Dedifferentiated amniotic fluid mesenchymal stem cell (primary cell): ENCODE measurements around the gene TRIM43B.
A peak's percentile ranks its signal among the peaks of the same experiment; 100 is the strongest.
"Not testable (repeated sequence)": the region's sequence is repeated elsewhere in the genome, so short reads cannot be mapped to it uniquely, and the experiment has no call there.

Source experiments
- DNase-seq: peaks from one replicate; pipeline ENCODE4 v3.0.0-alpha.2; 2016; ENCODE audit errors: extremely low spot score

TRIM43B gene

GRCh38 chr2:95484654-95485053 lies at the start of gene TRIM43B:
TSS of gene TRIM43B (minus strand) at chr2:95484754. CDS start at chr2:95482714, 2,040 bp downstream.
- not testable (repeated sequence) for DNase-seq

- no peak for DNase-seq
Measured at GRCh38 chr2:95531254-95531771, 46.8 kb upstream of the TRIM43B start.

GRCh38 chr2:95530734-95531133 lies 46.2 kb upstream of the TRIM43B start:
- DNase-seq, result no peak

GRCh38 chr2:95526360-95527341 lies 42.1 kb upstream of the TRIM43B start:
- peak; percentile 63 for DNase-seq

- DNase-seq, result no peak
Measured at GRCh38 chr2:95525294-95526035, 40.9 kb upstream of the TRIM43B start.

- DNase-seq, result no peak
Measured at GRCh38 chr2:95524195-95524594, 39.6 kb upstream of the TRIM43B start.

GRCh38 chr2:95514718-95515117 lies 30.2 kb upstream of the TRIM43B start:
- no peak for DNase-seq

- DNase-seq, result not testable (repeated sequence)
Measured at GRCh38 chr2:95514226-95514625, 29.7 kb upstream of the TRIM43B start.

GRCh38 chr2:95509408-95509807 lies 24.9 kb upstream of the TRIM43B start:
- DNase-seq, result no peak

- DNase-seq, result no peak
Measured at GRCh38 chr2:95505222-95505621, 20.7 kb upstream of the TRIM43B start.

- no peak for DNase-seq
Measured at GRCh38 chr2:95500854-95501253, 16.3 kb upstream of the TRIM43B start.

GRCh38 chr2:95492076-95492475 lies 7.5 kb upstream of the TRIM43B start:
- not testable (repeated sequence) for DNase-seq

- DNase-seq, result not testable (repeated sequence)
Measured at GRCh38 chr2:95475025-95475424, 9.5 kb downstream of the TRIM43B start.

- DNase-seq, result not testable (repeated sequence)
Measured at GRCh38 chr2:95467984-95468383, 16.6 kb downstream of the TRIM43B start.

- not testable (repeated sequence) for DNase-seq
Measured at GRCh38 chr2:95466572-95466971, 18.0 kb downstream of the TRIM43B start.

GRCh38 chr2:95463292-95463691 lies 21.3 kb downstream of the TRIM43B start:
- not testable (repeated sequence) for DNase-seq

GRCh38 chr2:95445317-95445716 lies 39.2 kb downstream of the TRIM43B start:
- not testable (repeated sequence) for DNase-seq

GRCh38 chr2:95442474-95443099 lies 42.0 kb downstream of the TRIM43B start:
- not testable (repeated sequence) for DNase-seq

- not testable (repeated sequence) for DNase-seq
Measured at GRCh38 chr2:95435872-95436209, 48.7 kb downstream of the TRIM43B start.

- not testable (repeated sequence) for DNase-seq
Measured at GRCh38 chr2:95435162-95435871, 49.2 kb downstream of the TRIM43B start.

GRCh38 chr2:95434507-95435076 lies 50.0 kb downstream of the TRIM43B start:
- not testable (repeated sequence) for DNase-seq
